ENCODE data around the gene PPP2R2B.

PPP2R2B gene

GRCh38 chr5:146718609-146719008, 159.9 kb downstream of the PPP2R2B start:
- Mint-ChIP-seq H3K36me3 (ENCODE audit: low read depth) (no peaks in the 10 kb centered on the region), H3K4me3 (no peak overlapping the region), H3K9me3 (no peaks in the 10 kb centered on the region), H3K27me3 (ENCODE audit: low read depth, poor library complexity) (no peaks in the 10 kb centered on the region), H3K27ac (no peak overlapping the region), H3K4me1 (no peaks in the 10 kb centered on the region)
- no peak for DNase-seq
- no peak for TF ChIP-seq CTCF (IDR thresholded peaks at IDR 0.05)

- Mint-ChIP-seq H3K36me3 (ENCODE audit: low read depth) (no peaks in the 10 kb centered on the region), H3K9me3 (no peaks in the 10 kb centered on the region), H3K4me1 (no peaks in the 10 kb centered on the region), H3K27ac (no peak overlapping the region), H3K27me3 (ENCODE audit: low read depth, poor library complexity) (no peaks in the 10 kb centered on the region), H3K4me3 (no peak overlapping the region)
- DNase-seq = no peak
- TF ChIP-seq CTCF (IDR thresholded peaks at IDR 0.05) = no peak
Observed at GRCh38 chr5:146717951-146718350, 160.6 kb downstream of the PPP2R2B start.

- Mint-ChIP-seq H3K27me3 (ENCODE audit: low read depth, poor library complexity) (no peaks in the 10 kb centered on the region), H3K36me3 (ENCODE audit: low read depth) (no peaks in the 10 kb centered on the region), H3K4me3 (no peak overlapping the region), H3K27ac (no peak overlapping the region), H3K9me3 (no peaks in the 10 kb centered on the region), H3K4me1 (no peaks in the 10 kb centered on the region)
- no peak for TF ChIP-seq CTCF (IDR thresholded peaks at IDR 0.05)
- DNase-seq = no peak
Observed at GRCh38 chr5:146716636-146717035, 161.9 kb downstream of the PPP2R2B start.

DNA sequence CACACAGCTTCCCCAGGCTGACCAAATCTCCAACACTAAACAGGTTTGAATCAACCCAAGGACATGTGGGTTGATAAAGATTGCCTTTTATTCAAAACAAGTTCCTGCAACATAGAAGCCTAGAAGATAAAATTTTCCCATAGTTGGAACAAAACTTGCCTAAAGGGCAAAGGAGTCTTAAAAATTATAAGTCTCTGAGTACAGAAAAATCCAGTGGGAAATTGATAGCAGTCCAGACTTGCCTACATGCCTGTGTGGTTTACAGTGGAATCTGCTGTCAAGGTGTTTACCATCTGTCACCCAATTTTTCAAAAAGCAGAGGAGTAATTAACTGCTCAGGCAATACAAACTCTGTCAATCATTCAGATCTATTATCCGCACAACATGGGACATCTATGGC, 168.2 kb downstream of the PPP2R2B start:
- Mint-ChIP-seq H3K4me3 (no peak overlapping the region), H3K27me3 (ENCODE audit: low read depth, poor library complexity) (no peaks in the 10 kb centered on the region), H3K4me1 (peaks cover 10% of the 10 kb centered on the region), H3K36me3 (ENCODE audit: low read depth) (no peaks in the 10 kb centered on the region), H3K9me3 (no peaks in the 10 kb centered on the region), H3K27ac (no peak overlapping the region)
- no peak for DNase-seq
- TF ChIP-seq CTCF (IDR thresholded peaks at IDR 0.05) = no peak

GRCh38 chr5:146707316-146707715, 171.2 kb downstream of the PPP2R2B start:
- TF ChIP-seq CTCF (IDR thresholded peaks at IDR 0.05) = no peak
- DNase-seq = no peak
- no peak overlapping the region for H3K4me3 Mint-ChIP-seq
- H3K36me3 Mint-ChIP-seq (ENCODE audit: low read depth) = no peaks in the 10 kb centered on the region
- H3K4me1 Mint-ChIP-seq = peaks cover 21% of the 10 kb centered on the region
- no peaks in the 10 kb centered on the region for H3K27me3 Mint-ChIP-seq (ENCODE audit: low read depth, poor library complexity)
- no peaks in the 10 kb centered on the region for H3K9me3 Mint-ChIP-seq
- H3K27ac Mint-ChIP-seq = no peak overlapping the region

DNA sequence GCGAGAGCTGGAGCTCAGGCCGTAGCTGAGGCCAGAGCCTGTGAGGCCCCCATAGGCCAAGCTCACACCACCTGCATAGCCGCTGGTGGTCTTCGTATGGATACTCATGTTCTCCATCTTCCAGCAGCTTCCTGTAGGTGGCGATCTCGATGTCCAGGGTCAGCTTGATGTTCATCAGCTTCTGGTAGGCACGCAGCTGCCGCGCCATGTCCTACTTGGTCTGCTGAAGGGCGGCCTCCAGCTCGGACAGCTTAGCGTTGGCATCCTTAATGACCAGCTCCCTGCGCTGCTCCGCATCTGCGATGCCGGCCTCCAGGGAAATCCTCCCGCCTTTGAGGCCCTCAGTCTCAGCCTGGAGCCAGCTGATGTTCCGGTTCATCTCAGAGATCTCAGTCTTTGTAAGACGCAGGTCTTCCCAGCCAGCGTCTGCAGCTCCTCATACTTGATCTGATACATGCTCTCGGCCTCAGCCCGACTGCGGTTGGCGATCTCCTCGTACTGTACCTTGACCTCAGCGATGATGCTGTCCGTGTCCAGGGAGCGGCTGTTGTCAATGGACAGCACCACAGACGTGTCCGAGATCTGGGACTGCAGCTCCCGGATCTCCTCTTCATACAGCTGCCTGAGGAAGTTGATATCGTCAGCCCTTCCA, 172.1 kb downstream of the PPP2R2B start:
- H3K4me1 Mint-ChIP-seq = peaks cover 24% of the 10 kb centered on the region
- no peak overlapping the region for H3K27ac Mint-ChIP-seq
- no peak for TF ChIP-seq CTCF (IDR thresholded peaks at IDR 0.05)
- no peaks in the 10 kb centered on the region for H3K9me3 Mint-ChIP-seq
- no peak overlapping the region for H3K4me3 Mint-ChIP-seq
- H3K27me3 Mint-ChIP-seq (ENCODE audit: low read depth, poor library complexity) = peaks cover 3% of the 10 kb centered on the region
- H3K36me3 Mint-ChIP-seq (ENCODE audit: low read depth) = no peaks in the 10 kb centered on the region
- DNase-seq = no peak

Measured in nephron progenitor cell (in vitro differentiated cells).